HepG2 (cell line): ENCODE data around the gene OPN5. TPM values are rescaled to one million over a fixed set of nuclear protein-coding genes. Genes with fewer than 3 reads are reported as not detected.

Source experiments
- CHCHD3 ChIP-seq: sonication (generic); formaldehyde crosslinking; IDR thresholded peaks from 2 replicates; pipeline ENCODE4 v1.8.0; 2022; ENCODE audit warnings: mild to moderate bottlenecking, missing genetic modification reagents, moderate library complexity
- E2F2 ChIP-seq: sonication (generic); formaldehyde crosslinking; IDR thresholded peaks from 2 replicates; pipeline ENCODE4 v1.4.0; 2020; ENCODE audit warnings: missing genetic modification reagents, borderline replicate concordance
- FOXA1 ChIP-seq, 2 experiments: fragments of 450-650 bp in 1 of 2; sonication (generic) in 1 of 2; formaldehyde crosslinking in 1 of 2; IDR thresholded peaks; 2 replicates each; pipeline versions ENCODE4 v1.4.0 to v1.6.1; 2016 to 2020; ENCODE audit warnings: missing genetic modification reagents in 1 of 2
- KDM4B ChIP-seq: sonication (generic); formaldehyde crosslinking; IDR thresholded peaks from 2 replicates; pipeline ENCODE4 v1.4.0; 2020; ENCODE audit warnings: missing genetic modification reagents
- MLLT10 ChIP-seq: sonication (generic); formaldehyde crosslinking; IDR thresholded peaks from 2 replicates; pipeline ENCODE4 v1.4.0; 2020; ENCODE audit warnings: missing genetic modification reagents
- MNT ChIP-seq: fragments of 450-650 bp; IDR thresholded peaks from 2 replicates; pipeline ENCODE4 v1.6.1; 2016
- MYNN ChIP-seq: sonication (generic); formaldehyde crosslinking; IDR thresholded peaks from 2 replicates; pipeline ENCODE4 v1.4.0; 2020; ENCODE audit warnings: mild to moderate bottlenecking, low read depth, missing genetic modification reagents
- NKX3-1 ChIP-seq: sonication (generic); formaldehyde crosslinking; IDR thresholded peaks from 2 replicates; pipeline ENCODE4 v1.5.0; 2020; ENCODE audit warnings: missing genetic modification reagents
- PCBP2 ChIP-seq: fragments of 200-400 bp; formaldehyde crosslinking; optimal IDR thresholded peaks from 2 replicates; pipeline ENCODE3; 2018; ENCODE audit warnings: low read length, low read depth; ENCODE audit not compliant: poor library complexity, severe bottlenecking
- PRPF4 ChIP-seq: fragments of 200-400 bp; formaldehyde crosslinking; IDR thresholded peaks from 2 replicates; pipeline ENCODE4 v1.6.1; 2016; ENCODE audit warnings: low read length, low read depth; ENCODE audit not compliant: poor library complexity, severe bottlenecking
- SCMH1 ChIP-seq: sonication (generic); formaldehyde crosslinking; IDR thresholded peaks from 2 replicates; pipeline ENCODE4 v1.9.0; 2021; ENCODE audit warnings: missing genetic modification reagents, mild to moderate bottlenecking, borderline replicate concordance
- TAF1 ChIP-seq: sonication (generic); formaldehyde crosslinking; IDR thresholded peaks from 2 replicates; pipeline ENCODE4 v1.4.0; 2020; ENCODE audit warnings: missing genetic modification reagents
- ZFYVE20 ChIP-seq: sonication (generic); formaldehyde crosslinking; IDR thresholded peaks from 2 replicates; pipeline ENCODE4 v1.8.0; 2023; ENCODE audit warnings: low read depth, mild to moderate bottlenecking, moderate library complexity, missing genetic modification reagents, borderline replicate concordance
- ZNF572 ChIP-seq: sonication (generic); formaldehyde crosslinking; IDR thresholded peaks from 2 replicates; pipeline ENCODE4 v1.5.1; 2020; ENCODE audit warnings: mild to moderate bottlenecking, missing genetic modification reagents
- ZNF775 ChIP-seq: sonication (generic); formaldehyde crosslinking; IDR thresholded peaks from 2 replicates; pipeline ENCODE4 v1.4.0; 2020; ENCODE audit warnings: missing genetic modification reagents, mild to moderate bottlenecking, moderate library complexity, borderline replicate concordance
- ZNF816 ChIP-seq: sonication (generic); formaldehyde crosslinking; IDR thresholded peaks from 2 replicates; pipeline ENCODE4 v1.8.0; 2022; ENCODE audit warnings: missing genetic modification reagents, mild to moderate bottlenecking, borderline replicate concordance
- ZNF878 ChIP-seq: sonication (generic); formaldehyde crosslinking; IDR thresholded peaks from 2 replicates; pipeline ENCODE4 v1.8.1; 2023; ENCODE audit warnings: mild to moderate bottlenecking, missing genetic modification reagents, moderate library complexity
- ZSCAN29 ChIP-seq: sonication (generic); formaldehyde crosslinking; conservative IDR thresholded peaks from 2 replicates; pipeline ENCODE4 v1.4.0; 2020; ENCODE audit warnings: mild to moderate bottlenecking, missing genetic modification reagents
- polyA plus RNA-seq, 8 experiments: library from polyadenylated mRNA; depleted of rRNA in 3 of 8; stranded (reverse) in 7 of 8; unstranded in 1 of 8; fragments of >200 nt; fragmentation: Illumina TruSeq in 4 of 8; extraction: Trizol in 4 of 8; gene quantifications; 2 replicates each; pipeline versions ENCODE4 v1.2.1 to v1.2.3, GENCODE V29; 2011 to 2016; ENCODE audit warnings: low read depth in 4 of 8, missing spikeins in 1 of 8, mixed read lengths in 1 of 8; ENCODE audit not compliant: insufficient read depth in 1 of 8
- total RNA-seq, 5 experiments: library from RNA; depleted of rRNA; stranded (reverse); fragments of >200 nt; fragmentation: Illumina TruSeq; extraction: Trizol; gene quantifications; 2 replicates each; pipeline ENCODE4 v1.2.3, GENCODE V29; 2016; ENCODE audit warnings: low read depth in 1 of 5
- TF ChIP-seq, protein P1 (sequence below): sonication (generic); formaldehyde crosslinking; conservative IDR thresholded peaks from 2 replicates; pipeline ENCODE4 v1.8.0; 2022; ENCODE audit warnings: mild to moderate bottlenecking, moderate library complexity, missing genetic modification reagents
- TF ChIP-seq, protein P2 (sequence below): IDR thresholded peaks from 2 replicates; pipeline ENCODE4 v1.6.1; 2016
- TF ChIP-seq, protein P3 (sequence below): sonication (generic); formaldehyde crosslinking; IDR thresholded peaks from 2 replicates; pipeline ENCODE4 v1.8.1; 2023; ENCODE audit warnings: mild to moderate bottlenecking, missing genetic modification reagents

The OPN5 gene
- total and polyA plus RNA-seq, 2 of the 13 experiments (the other 11 are each of a cell fraction or from before 2014, with no cell fraction given), result not detected

DNA sequence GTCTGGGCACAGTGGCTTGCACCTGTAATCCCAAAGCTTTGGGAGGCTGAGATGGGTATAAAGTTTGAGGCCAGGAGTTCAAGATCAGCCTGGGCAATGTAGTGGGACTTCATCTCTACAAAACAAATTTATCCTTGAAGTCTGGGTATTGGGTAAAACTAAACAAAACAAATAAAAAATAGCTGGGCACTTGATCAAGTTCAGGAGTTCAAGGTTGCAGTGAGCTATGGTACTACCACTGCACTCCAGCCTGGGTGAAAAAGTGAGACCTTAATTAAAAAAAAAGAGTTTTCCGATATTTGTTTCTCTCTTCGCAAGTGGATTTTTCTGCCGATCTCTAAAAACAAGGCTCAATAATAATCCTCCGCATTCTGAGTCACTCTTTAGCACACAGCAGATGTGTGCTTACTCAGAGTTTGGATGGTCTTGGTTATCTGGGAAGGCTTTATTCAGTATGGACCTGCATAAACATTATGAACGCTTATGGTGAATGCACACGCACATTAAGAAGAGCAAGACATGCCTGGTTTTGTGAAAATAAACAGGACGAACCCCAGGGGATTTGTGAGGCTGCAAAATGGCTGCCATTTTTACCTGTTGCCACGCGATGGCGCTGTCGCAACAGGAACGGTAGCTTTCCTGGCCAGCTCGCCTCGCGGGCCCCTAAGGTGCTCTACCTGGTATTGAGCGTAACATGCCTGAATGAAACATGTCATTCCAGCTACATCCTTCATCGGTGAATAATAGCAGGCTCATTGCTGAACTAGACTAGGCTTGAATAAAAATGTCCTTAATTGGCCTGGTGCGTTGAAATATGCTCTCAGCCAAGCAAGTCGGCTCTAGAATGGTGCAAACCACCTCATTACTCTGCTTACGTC, 6.0 kb downstream of the OPN5 start (continued):
- TF ChIP-seq, protein P1, sequence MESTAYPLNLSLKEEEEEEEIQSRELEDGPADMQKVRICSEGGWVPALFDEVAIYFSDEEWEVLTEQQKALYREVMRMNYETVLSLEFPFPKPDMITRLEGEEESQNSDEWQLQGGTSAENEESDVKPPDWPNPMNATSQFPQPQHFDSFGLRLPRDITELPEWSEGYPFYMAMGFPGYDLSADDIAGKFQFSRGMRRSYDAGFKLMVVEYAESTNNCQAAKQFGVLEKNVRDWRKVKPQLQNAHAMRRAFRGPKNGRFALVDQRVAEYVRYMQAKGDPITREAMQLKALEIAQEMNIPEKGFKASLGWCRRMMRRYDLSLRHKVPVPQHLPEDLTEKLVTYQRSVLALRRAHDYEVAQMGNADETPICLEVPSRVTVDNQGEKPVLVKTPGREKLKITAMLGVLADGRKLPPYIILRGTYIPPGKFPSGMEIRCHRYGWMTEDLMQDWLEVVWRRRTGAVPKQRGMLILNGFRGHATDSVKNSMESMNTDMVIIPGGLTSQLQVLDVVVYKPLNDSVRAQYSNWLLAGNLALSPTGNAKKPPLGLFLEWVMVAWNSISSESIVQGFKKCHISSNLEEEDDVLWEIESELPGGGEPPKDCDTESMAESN, result no peak
- no peak for TF ChIP-seq MNT
- TF ChIP-seq NKX3-1 (CRISPR knock-in tag), result 0 out of 2 replicates have a peak, but pooled peaks have one; percentile 33
- TF ChIP-seq TAF1 (CRISPR knock-in tag), result no peak
- no peak for TF ChIP-seq ZNF878 (CRISPR knock-in tag)
- no peak for TF ChIP-seq MYNN
- no peak for TF ChIP-seq CHCHD3 (CRISPR knock-in tag)
- no peak for TF ChIP-seq E2F2 (CRISPR knock-in tag)
- TF ChIP-seq PRPF4, result no peak
- no peak for TF ChIP-seq KDM4B
- TF ChIP-seq, protein P2, sequence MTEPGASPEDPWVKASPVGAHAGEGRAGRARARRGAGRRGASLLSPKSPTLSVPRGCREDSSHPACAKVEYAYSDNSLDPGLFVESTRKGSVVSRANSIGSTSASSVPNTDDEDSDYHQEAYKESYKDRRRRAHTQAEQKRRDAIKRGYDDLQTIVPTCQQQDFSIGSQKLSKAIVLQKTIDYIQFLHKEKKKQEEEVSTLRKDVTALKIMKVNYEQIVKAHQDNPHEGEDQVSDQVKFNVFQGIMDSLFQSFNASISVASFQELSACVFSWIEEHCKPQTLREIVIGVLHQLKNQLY, result no peak
- TF ChIP-seq MLLT10 (CRISPR knock-in tag), result no peak
- TF ChIP-seq SCMH1 (CRISPR knock-in tag), result no peak
- TF ChIP-seq ZSCAN29 (CRISPR knock-in tag), result 0 out of 2 replicates have a peak, but pooled peaks have one; percentile 30
- no peak for TF ChIP-seq FOXA1 (IDR thresholded peaks at IDR 0.05)
- peak; percentile 47; the same call in 1 of the 2 replicates for TF ChIP-seq FOXA1 (CRISPR knock-in tag; IDR thresholded peaks at IDR 0.05)
- no peak for TF ChIP-seq ZFYVE20 (CRISPR knock-in tag)
- TF ChIP-seq, protein P3, sequence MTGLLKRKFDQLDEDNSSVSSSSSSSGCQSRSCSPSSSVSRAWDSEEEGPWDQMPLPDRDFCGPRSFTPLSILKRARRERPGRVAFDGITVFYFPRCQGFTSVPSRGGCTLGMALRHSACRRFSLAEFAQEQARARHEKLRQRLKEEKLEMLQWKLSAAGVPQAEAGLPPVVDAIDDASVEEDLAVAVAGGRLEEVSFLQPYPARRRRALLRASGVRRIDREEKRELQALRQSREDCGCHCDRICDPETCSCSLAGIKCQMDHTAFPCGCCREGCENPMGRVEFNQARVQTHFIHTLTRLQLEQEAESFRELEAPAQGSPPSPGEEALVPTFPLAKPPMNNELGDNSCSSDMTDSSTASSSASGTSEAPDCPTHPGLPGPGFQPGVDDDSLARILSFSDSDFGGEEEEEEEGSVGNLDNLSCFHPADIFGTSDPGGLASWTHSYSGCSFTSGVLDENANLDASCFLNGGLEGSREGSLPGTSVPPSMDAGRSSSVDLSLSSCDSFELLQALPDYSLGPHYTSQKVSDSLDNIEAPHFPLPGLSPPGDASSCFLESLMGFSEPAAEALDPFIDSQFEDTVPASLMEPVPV (CRISPR knock-in tag), result no peak
- TF ChIP-seq PCBP2, result no peak
- TF ChIP-seq ZNF572, result no peak
- no peak for TF ChIP-seq ZNF775 (CRISPR knock-in tag)
- TF ChIP-seq ZNF816 (CRISPR knock-in tag), result no peak
